HG02870 (cell line): Measurements from ENCODE around the gene HAVCR2.

ENCODE experiments used
- ATAC-seq: cut with Tn5 transposase; IDR thresholded peaks from one replicate; pipeline ENCODE4 v1.9.1; 2021; ENCODE audit warnings: mild to moderate bottlenecking, moderate library complexity; ENCODE audit not compliant: unreplicated experiment

Gene HAVCR2

DNA sequence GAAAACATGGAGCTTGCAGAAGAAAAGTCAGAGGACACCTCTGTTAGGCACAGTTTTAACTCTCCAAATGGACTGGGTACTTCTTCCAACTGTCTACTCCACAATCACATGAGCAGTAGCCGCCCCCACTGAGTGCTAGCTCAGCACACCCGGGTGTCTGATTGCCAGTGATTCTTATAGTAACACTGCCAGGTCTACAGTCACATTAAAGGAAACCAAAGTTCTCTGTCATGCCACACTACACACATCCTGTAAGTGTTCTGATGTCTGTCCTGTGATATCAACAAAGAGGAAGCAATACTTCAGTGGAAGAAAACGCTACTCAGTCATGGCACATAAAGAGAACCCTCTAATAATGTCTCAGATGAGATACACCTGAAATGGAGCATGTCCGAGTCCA lies at the start of gene HAVCR2:
HAVCR2 (minus strand) TSS at position 69 of the 400 bp plus-strand sequence; CDS start at position 8, 61 bp downstream.
- ATAC-seq: peak; percentile 80

DNA sequence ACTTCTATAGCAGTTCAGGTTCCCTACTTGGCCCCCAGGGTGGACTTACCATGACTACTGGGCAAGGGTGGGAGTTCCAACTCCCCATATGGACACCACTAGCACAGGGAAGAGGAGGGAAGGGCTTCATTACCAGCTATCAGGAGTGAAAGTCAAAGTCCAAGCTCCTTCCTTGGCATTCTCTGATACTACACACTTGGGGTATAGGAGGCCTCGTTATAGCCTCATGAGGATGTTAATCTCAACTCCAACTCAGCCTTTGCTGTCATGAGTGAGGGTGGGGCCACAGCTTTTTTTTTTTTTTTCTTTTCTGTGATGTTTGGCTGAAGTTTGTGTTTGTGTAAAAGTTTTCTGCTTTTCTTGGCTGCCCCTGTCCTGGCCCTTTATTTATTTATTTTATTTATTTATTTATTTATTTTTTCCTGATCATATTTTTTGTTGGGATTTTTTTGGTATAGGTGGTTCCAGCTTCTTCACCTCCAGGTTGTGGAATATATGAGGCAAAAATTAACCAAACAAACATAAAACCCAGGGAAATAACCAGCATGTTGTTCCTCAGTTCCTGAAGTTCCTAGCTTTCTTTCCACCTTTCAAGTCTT lies 48.5 kb upstream of the HAVCR2 start:
- ATAC-seq: no peak

- no peak for ATAC-seq
Measured at GRCh38 chr5:157155297-157155696, 46.5 kb upstream of the HAVCR2 start.

- no peak for ATAC-seq
Measured at GRCh38 chr5:157150995-157151394, 42.2 kb upstream of the HAVCR2 start.

DNA sequence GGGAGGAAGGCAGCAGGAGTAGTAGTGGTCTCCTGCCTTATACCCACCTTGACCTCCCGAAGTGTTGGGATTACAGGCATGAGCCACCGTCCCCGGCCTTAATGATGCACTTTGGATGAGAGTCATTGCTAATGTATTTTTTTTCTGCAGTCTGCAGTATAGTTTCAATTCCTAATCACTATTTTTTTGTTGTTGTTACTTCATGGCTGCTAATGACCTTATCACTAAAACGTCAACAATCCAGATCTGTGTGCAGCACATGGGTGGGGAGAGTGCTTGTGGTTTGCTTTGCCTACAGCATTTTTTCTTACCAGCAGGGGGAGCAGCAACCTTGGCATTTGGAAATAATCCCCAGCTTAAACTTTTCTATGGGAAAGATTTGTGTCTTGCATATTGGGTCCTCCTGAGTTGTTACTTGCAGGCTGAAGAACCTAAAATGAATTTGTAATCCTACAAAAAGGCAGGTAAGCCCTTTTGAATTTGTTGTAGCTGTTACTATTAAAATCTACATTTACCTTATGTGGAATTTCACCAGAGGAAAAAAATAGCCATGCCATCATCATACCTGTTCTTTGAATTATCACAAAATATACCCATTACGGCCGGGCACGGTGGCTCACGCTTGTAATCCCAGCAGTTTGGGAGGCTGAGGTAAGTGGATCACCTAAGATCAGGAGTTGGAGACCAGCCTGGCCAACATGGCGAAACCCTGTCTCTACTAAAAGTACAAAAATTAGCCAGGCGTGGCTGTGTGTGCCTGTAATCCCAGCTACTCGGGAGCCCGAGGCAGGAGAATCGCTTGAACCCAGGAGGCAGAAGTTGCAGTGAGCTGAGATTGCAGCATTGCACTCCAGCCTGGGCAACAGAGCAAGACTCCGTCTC lies 40.1 kb upstream of the HAVCR2 start:
- peak; percentile 76 for ATAC-seq

DNA sequence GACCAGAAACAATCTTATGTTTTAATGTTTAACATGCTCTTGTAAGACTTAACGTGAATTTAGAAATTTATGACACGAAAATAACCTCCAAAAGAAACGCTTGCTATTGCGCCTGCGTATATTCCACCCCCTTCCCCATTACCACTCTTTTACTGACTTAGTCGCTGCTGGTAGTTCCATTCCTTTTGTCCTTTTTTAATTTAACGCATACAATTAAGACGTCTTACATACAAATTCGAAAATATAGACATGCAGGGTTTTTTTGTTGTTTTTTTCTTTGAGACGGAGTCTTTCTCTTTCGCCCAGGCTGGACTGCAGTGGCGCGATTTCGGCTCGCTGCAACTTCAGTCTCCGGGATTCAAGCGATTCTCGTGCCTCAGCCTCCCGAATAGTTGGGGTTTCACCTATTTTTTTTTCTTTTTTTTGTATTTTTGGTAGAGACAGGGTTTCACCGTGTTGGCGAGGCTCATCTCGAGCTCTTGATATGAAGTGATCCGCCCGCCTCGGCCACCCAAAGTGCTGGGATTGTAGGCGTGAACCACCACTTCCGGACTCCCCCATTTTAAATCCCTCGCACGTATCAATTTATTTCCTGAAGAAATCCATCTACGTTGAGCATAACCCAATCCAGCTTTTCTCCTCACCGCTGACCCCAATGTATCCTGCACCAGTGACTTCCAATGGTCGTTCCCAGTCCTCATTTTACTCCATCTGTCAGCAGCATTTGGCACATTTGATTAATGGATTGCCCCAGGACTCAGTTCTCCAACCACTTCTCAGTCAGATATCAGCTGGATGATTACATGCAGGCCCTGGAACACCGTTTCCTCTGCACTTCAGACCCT lies 34.5 kb upstream of the HAVCR2 start:
- ATAC-seq: peak; percentile 32

- ATAC-seq: peak; percentile 100
Measured at GRCh38 chr5:157142317-157143126, 33.7 kb upstream of the HAVCR2 start, which contains the start of gene MED7. TSS of gene MED7 (minus strand) at chr5:157142865. CDS start at chr5:157139431, 3,434 bp downstream.

- no peak for ATAC-seq
Measured at GRCh38 chr5:157137691-157138090, 28.8 kb upstream of the HAVCR2 start.

DNA sequence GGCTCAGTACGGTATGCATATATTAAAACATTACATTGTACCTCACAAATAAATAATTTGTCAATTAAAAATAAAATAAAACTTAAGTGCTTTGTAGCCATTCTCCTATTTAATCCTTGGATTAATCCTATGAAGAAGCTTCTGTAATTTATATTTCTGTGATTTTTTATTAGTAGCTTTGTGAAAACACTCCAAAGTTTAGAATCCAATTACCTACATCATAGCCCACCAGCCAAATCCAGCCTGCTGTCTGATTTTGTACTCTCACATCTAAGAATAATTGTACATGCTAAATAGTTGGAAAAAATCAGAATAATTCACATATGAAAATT lies 23.4 kb upstream of the HAVCR2 start:
- no peak for ATAC-seq

DNA sequence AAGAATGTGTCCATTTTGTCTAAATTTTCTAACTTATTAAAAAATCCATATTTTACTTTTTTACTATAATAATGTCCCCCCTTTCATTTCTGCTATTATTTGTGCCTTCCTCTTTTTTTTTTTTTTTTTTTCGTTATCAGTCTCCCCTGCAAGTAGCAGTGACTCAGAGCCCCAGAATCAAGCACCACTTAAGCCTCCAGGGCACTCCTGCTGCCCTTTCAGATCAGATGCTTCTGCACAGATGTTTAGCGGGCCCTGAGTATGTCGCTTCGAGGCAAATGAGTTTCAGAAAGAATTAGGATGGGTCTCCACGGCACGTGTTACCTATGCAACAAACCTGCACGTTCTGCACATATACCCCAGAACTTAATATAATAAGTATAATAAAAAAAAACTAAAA lies 22.1 kb upstream of the HAVCR2 start:
- peak; percentile 60 for ATAC-seq

- no peak for ATAC-seq
Measured at GRCh38 chr5:157121709-157122108, 12.9 kb upstream of the HAVCR2 start.

DNA sequence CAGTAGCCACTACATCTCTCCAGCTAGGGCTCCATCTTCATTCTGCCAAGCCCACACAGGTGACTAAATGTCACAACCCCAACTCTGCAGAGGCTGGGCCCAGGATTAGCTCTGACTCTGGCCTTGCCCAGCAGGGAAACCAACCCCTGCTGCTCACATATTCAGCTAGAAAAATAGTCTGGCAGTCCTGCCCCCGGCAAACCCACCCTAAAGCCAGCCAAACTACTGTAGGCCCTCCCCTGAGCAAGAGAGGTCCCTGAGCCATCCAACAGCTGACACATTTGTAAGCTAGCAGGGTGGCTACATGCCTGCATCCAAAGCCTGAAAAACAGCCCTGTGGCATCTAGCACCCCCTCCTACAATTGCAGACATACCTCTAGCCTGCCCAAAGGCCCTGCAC lies 11.3 kb upstream of the HAVCR2 start:
- no peak for ATAC-seq

DNA sequence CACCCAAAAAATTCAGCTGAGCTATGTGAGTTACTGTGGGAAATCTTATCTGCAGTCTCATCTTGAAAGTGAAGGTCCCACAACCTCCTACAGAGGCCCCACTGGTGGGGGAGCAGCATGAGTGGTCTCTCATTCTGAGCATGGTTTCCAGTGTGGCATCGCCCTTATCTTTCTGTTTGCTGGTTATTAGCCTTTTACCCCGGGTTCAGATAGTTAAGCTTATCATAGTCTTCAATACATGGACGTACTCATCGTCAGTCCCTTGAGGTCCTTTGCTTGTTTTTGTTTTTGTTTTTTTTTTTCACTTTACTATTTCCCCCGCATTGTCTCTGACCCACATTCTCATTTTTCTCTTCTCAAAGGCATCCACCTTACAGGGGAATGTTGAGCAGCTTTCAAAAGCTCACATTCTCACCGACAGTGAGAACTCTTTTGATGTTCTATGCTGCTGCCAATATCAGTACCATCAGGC lies 7.7 kb upstream of the HAVCR2 start:
- peak; percentile 80 for ATAC-seq

- ATAC-seq: no peak
Measured at GRCh38 chr5:157115502-157115901, 6.7 kb upstream of the HAVCR2 start.

GRCh38 chr5:157115012-157115411 lies 6.2 kb upstream of the HAVCR2 start:
- no peak for ATAC-seq

GRCh38 chr5:157113002-157113401 lies 4.2 kb upstream of the HAVCR2 start:
- ATAC-seq: no peak

DNA sequence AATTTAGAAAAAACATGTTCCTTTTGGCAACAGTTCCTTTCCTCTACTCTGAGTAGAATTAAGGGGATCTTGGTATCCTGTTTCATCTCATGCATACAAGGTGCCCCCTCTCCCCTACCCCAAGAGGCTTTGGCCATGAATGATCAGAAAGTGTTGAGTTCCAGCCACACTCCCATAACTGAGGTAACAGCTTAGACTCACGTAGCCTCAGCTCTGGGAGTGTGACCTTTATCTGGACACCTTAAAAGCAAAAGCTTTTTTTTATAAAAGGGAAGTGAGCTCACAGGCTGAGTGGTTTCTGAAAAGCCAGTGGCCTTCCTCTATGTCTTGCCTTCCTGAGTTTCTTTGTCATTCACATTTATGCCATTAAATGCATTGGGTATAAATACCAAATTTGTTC lies 900 bp upstream of the HAVCR2 start:
- peak; percentile 68 for ATAC-seq

- ATAC-seq: no peak
Measured at GRCh38 chr5:157107508-157107907, 1.3 kb downstream of the HAVCR2 start.

- peak; percentile 35 for ATAC-seq
Measured at GRCh38 chr5:157106630-157107461, 2.0 kb downstream of the HAVCR2 start.
